KG1 (cell line): ENCODE measurements around the gene ORC3.

Experiments used
- DNase-seq: peaks from one replicate; lab custom pipeline; 2025; lab: John Stamatoyannopoulos, UW

ORC3 gene

DNA sequence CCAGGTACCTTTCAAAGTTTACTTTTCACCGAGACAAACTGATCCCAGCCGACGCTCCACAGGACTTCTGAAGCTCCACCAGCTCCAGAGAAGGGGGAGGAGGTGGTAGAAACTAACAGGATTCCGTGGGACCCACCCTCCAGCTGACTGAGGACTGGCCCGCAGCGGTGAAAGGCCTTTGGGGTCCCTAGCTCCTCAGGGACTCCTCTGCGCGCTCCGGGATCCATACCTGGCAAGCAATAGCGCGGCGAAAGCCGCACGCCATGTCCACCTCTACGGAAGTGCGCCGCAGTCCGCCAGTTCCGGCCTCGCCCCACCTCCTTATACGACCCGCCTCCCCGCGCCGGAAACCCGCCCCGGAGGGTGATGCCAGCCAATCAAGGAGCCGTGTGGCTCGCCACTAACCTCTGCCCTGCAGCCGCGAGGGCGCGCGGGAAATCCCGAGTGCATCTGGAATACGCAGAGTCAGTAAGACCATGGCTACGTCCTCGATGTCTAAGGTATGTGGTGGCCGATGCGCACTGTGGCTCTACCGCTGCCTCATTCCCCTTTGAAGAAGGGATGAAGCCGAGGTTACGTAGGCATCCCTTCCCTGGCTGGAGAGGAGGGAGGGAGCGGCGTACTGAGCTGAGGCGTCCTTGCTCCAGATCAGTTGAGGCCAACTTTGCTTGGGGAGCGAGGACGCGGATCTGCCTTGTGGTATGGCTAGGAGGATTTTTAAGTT lies at the start of gene ORC3, which contains the start of gene RARS2:
ORC3 (plus strand) TSS at position 443 of the 724 bp plus-strand sequence; CDS start at position 477, 34 bp downstream.
RARS2 (minus strand) TSS at position 295 of the 724 bp plus-strand sequence; CDS start at position 265, 30 bp downstream.
- DNase-seq = peak; percentile 86

GRCh38 chr6:87540539-87540938 lies 49.4 kb upstream of the ORC3 start:
- no peak for DNase-seq

- no peak for DNase-seq
Measured at GRCh38 chr6:87541041-87541440, 48.9 kb upstream of the ORC3 start.

DNA sequence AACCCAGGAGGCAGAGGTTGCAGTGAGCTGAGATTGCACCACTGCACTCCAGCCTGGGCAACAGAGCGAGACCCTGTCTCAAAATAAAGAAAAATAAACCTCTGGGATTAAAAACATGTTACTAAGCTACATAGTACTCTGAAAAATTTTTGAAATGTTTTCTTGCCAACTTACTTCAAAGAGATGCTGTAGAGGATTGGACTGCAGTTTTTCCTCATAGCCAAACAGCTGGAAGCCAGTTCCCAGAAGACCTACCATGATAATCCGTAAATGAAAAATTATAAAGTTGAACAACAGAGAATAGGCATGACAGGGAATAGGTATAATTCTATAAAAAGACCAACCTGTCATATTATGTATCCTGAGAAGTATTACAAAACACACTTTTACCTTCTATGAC lies 48.2 kb upstream of the ORC3 start:
- DNase-seq = no peak

DNA sequence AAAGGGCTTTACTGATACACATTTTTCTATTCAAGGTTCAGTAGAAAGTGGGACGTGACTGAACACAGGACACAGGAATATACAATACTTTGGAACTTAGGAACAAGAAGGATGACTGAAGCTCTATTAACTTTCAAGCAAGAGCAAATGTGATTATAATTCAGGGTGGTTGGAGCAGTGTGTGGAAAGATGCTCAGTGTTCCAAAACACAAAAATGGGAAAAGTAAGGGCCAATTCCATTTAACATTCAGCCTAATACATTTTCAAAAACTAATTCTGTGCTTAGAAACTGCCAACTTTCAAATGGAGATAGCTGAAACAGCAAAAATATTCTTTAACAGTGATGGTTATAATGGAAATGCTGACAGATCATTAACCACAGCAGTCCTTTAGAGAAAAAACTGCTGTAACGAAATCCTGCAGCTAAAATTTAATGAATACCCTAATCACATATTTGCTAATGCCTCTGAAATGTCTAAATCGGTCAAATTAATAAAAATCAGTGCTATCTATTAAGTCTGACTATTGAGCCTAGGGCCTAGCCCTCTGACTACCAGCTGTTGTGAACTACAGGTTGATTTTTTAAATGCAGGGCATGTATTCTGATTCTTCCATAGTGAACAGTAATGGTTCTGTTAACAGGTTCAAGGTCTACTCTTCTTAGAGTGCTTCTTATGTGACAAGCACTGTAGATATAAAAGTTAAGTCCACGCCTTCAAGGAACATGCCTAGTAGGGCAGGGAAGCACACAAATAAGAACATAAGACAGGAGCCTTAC lies 46.0 kb upstream of the ORC3 start:
- no peak for DNase-seq

DNA sequence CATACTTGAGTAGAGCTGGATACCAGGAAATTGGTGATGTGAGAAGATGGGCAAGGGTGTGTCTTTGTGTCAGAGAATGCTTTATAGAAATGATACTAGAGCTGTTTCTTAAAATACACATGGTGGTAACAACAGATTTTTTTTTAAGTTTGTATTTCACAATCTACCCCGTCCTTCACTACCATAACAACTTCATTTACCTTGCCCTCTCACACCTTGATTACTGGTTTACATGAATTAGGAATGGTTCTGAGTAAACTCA lies 45.5 kb upstream of the ORC3 start:
- DNase-seq = no peak

- DNase-seq = no peak
Measured at GRCh38 chr6:87551799-87552198, 38.1 kb upstream of the ORC3 start.

DNA sequence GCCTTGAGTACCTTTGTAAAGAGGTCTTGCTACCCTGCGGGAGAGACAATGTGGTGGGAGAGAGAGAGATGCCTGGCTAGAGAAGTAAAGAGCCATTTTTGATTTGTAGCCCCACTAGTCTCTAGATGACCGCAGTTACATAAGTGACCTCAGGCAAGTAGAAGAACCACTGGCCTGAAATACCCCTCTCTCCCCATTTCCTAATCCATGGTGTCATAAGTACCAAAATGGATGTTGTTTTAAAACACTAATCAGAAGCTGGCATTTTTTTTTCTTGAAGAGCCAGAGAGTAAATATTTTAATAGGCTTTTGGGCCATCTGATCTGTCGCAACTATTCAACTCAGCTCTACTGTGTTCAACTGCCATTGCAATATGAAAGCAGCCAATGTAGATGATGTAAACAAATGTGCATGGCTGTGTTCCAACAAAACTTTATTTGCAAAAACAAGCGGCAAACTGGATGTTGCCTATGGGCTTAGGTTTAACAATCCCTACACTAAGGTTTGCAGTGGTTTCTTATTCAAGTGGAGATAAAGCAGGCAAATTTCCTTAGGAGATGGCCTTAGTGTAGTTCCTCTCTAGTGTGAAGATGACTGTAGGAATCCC lies 36.7 kb upstream of the ORC3 start:
- no peak for DNase-seq

DNA sequence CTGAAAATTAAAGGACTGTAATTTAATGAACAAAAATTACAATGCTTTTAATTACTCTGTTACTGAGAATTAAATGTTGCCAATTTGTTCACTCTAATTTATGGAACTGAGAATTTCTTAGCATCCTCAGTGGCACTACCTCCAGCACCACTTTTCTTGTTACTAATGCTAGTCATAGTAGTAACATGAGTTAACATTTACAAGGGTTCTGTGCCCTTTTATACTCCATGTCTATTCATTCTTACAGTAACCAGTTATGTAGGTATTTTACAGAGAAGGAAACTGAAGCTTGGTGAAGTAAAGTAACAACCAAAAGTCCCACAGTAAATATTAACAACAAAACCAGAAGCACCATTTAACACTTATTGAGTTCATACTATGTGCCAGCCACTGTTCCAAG lies 34.4 kb upstream of the ORC3 start:
- DNase-seq = no peak

DNA sequence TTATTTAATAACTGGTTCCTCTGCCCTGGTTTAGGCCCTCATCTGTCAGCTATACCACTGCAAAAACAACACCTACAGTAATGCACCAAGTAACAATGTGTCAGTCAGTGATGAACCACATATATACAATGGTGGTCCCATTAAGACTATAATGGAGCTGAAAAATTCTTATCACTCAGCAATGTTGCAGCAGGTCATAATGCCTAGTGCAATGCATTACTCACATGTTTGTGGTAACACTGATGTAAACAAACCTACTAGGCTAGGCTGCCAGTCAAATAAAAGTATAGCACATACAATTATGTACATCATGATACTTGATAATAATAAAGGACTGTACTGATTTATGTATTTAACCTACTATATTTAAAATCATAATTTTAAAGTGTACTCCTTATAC lies 31.5 kb upstream of the ORC3 start:
- DNase-seq = no peak

DNA sequence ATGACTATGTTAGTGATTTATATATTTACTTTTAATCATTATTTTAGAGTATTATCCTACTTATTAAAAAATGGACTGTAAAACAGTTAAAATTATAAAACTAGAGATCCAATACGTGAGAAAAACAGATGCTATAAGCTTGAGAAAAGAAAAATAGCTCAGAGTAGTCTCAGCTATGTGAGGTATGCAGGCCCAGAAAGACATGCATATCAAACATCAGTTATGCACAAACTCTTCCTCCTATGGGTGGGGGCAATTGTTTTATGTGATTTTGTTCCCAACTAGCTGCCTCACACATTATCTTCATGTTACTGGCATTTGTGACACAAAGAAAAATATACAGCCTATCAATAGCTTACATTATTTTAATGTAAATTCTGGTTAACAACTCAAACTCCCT lies 28.9 kb upstream of the ORC3 start:
- DNase-seq = no peak

GRCh38 chr6:87572021-87572420 lies 17.9 kb upstream of the ORC3 start:
- DNase-seq = no peak

DNA sequence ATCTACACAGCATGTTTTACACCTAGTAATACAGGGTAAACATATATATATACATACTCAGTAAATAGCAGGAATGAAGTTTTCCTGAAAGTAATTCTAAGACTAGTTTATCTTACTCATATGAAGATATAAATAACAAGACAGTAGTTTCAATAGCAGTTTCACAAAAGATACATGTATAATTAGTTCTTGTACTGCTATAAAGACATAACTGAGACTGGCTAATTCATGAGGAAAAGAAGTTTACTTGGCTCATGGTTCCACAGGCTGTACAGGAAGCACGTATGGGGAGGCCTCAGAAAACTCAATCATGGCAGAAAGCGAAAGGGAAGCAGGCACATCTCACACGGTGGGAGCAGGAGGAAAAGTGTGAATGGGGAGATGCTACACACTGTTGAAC lies 17.1 kb upstream of the ORC3 start:
- no peak for DNase-seq

GRCh38 chr6:87573307-87574024 lies 16.5 kb upstream of the ORC3 start:
- DNase-seq = no peak

- DNase-seq = no peak
Measured at GRCh38 chr6:87574237-87574804, 15.6 kb upstream of the ORC3 start.

- no peak for DNase-seq
Measured at GRCh38 chr6:87575423-87575822, 14.5 kb upstream of the ORC3 start.

DNA sequence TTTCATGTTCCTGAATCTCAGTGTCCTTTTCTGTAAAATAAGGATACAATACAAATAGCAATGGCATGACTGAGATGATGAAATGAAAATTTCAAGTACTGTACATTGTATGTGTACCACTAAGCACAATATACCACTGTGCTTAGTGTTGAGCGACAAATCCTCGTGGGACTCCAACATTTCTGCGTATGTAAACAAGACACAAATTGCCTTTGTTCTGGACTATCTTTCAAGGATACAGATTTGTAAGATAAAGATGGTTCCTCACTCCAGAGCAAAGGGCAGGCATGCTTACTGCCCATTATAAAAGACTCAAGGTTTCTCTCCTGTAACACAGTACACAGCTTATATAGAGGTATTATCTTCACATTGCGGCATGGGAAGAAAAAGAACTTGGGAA lies 6.1 kb upstream of the ORC3 start:
- no peak for DNase-seq

DNA sequence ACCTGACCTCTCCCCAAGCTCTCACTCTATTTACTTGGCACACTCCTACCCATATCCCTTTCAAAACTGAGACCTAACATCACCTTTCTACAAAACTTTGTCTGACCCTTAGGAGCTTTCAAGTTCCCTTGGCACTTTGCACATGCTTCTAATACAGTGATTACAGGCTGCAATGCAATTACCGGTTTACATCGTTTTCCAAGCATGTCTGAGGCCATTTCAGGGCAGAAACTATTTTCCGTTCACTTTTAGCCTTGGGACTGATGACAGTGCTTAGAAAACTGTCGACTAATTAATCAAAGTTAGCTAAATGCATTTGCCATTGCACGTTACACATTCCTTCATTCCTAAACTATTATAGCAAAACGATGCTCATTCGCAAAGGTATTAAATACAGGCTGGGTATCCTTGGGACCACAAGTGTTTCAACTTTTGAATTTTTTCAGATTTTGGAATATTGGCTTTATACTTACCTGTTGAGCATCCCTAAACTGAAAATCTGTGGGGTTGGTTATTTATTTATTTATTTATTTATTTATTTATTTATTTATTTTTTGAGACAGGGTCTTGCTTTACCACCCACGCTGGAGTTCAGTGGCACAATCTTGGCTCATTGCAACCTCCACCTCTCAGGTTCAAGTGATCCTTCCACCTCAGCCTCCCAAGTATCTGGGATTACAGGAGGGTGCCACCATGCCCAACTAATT lies 3.4 kb upstream of the ORC3 start:
- DNase-seq = no peak

DNA sequence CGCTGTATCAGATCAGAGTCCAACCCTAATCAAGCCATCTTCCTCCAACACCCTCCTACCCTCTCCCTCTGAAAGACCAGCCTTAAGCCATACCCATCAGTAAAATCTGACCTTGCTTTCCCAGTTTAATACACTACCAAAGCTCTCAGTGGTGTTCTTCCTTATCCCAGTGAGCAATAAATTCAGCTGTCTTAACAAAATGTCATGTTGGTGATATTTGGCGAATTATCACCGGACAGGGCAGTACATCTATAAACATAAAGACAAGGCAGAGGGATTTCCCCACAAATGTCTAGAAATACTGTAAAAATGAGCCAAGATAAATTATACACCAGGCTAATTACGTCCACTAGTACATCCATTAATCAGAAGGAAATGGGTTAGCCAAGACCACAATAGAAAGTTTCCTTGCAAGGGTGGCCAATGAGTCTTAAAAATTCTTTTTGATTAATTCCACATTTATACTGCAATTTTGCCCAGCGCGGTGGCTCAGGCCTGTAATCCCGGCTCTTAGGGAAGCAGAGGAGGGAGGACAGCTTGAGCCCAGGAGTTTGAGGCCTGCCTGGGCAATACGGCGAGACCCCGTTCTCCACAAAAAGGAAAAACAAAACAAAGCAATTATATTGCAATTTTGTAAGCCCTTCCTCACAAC lies 1.1 kb upstream of the ORC3 start:
- DNase-seq = no peak

- no peak for DNase-seq
Measured at GRCh38 chr6:87590417-87590880, 514 bp downstream of the ORC3 start.

DNA sequence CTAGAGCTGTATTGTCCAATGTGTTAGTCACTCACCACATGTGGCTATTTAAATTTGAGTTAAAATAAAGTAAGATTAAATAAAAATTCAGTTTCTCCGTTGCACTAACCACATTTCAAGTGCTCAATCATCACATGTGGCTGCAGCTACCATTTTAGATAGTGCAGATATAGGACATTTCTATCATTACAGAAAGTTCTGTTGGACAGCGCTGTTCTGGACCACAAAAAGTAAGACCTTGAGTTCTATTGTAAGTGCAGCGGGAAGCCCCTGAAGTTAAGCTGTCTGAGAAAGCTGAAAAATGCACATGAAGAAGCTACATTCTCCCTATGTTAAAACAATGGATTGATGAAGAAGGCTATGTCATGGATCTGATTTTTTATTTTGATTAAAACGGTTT lies 1.1 kb downstream of the ORC3 start:
- no peak for DNase-seq
